Neural cell (in vitro differentiated cells): ENCODE results near the gene SPOCD1.

ENCODE experiments used
- EZH2 ChIP-seq: fragments of 200-600, 300-800 bp; shearing (Covaris generic), sonication (generic); IDR thresholded peaks from 2 replicates; pipeline ENCODE4 v1.6.1; 2014; ENCODE audit warnings: antibody characterized with exemption, low read length, borderline replicate concordance, mild to moderate bottlenecking; ENCODE audit not compliant: insufficient read depth, poor library complexity, severe bottlenecking
- POLR2AphosphoS5 ChIP-seq: IDR thresholded peaks from 2 replicates; pipeline ENCODE4 v1.6.1; 2012
- TF ChIP-seq, protein P1 (sequence below): fragments of 450-650 bp; IDR thresholded peaks from 2 replicates; pipeline ENCODE4 v1.5.1; 2014; ENCODE audit warnings: antibody characterized with exemption, mild to moderate bottlenecking, moderate library complexity; ENCODE audit not compliant: poor library complexity, severe bottlenecking
- TF ChIP-seq, protein P2 (sequence below): IDR thresholded peaks from 2 replicates; pipeline ENCODE4 v1.6.1; 2012; ENCODE audit warnings: borderline replicate concordance

DNA sequence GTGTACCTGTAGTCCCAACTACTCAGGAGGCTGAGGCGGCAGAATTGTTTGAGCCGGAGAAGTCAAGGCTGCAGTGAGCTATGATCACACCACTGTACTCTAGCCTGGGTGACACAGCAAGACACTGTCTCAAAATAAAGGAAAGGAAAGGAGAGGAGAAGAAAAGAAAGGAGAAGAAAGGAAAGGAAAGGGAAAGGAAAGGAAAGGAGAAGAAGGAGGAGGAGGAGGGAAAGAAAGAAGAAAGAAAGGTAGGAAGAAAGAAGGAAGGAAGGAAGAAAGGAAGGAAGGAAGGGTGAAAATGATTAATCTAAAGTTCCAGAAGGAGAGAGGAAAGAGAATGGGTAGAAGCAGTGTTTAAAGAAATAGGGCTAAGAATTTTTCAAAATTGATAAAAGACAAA is 12.2 kb downstream of the SPOCD1 start:
- TF ChIP-seq, protein P1, sequence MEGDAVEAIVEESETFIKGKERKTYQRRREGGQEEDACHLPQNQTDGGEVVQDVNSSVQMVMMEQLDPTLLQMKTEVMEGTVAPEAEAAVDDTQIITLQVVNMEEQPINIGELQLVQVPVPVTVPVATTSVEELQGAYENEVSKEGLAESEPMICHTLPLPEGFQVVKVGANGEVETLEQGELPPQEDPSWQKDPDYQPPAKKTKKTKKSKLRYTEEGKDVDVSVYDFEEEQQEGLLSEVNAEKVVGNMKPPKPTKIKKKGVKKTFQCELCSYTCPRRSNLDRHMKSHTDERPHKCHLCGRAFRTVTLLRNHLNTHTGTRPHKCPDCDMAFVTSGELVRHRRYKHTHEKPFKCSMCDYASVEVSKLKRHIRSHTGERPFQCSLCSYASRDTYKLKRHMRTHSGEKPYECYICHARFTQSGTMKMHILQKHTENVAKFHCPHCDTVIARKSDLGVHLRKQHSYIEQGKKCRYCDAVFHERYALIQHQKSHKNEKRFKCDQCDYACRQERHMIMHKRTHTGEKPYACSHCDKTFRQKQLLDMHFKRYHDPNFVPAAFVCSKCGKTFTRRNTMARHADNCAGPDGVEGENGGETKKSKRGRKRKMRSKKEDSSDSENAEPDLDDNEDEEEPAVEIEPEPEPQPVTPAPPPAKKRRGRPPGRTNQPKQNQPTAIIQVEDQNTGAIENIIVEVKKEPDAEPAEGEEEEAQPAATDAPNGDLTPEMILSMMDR, result no peak
- TF ChIP-seq POLR2AphosphoS5 (no peak), EZH2 (no peak)
- TF ChIP-seq, protein P2, sequence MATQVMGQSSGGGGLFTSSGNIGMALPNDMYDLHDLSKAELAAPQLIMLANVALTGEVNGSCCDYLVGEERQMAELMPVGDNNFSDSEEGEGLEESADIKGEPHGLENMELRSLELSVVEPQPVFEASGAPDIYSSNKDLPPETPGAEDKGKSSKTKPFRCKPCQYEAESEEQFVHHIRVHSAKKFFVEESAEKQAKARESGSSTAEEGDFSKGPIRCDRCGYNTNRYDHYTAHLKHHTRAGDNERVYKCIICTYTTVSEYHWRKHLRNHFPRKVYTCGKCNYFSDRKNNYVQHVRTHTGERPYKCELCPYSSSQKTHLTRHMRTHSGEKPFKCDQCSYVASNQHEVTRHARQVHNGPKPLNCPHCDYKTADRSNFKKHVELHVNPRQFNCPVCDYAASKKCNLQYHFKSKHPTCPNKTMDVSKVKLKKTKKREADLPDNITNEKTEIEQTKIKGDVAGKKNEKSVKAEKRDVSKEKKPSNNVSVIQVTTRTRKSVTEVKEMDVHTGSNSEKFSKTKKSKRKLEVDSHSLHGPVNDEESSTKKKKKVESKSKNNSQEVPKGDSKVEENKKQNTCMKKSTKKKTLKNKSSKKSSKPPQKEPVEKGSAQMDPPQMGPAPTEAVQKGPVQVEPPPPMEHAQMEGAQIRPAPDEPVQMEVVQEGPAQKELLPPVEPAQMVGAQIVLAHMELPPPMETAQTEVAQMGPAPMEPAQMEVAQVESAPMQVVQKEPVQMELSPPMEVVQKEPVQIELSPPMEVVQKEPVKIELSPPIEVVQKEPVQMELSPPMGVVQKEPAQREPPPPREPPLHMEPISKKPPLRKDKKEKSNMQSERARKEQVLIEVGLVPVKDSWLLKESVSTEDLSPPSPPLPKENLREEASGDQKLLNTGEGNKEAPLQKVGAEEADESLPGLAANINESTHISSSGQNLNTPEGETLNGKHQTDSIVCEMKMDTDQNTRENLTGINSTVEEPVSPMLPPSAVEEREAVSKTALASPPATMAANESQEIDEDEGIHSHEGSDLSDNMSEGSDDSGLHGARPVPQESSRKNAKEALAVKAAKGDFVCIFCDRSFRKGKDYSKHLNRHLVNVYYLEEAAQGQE, result no peak
